Ascending aorta (tissue), 2 donors: ENCODE results near the gene ADRA1B. TPM values are rescaled to one million over a fixed set of nuclear protein-coding genes. Genes with fewer than 3 reads are reported as not detected.

Source experiments
- DNase-seq, 2 donors: peaks; one replicate each; pipeline ENCODE4 v3.0.0-alpha.2; 2019; ENCODE audit warnings: low spot score in 2 of 2
- H3K27ac ChIP-seq, 2 donors: fragments of 200-600 bp; sonication (generic); one replicate each; pipeline ENCODE4 v1.5.1; 2016 to 2017; ENCODE audit warnings: mild to moderate bottlenecking in 1 of 2
- H3K27me3 ChIP-seq: fragments of 200-600 bp; sonication (generic); one replicate; pipeline ENCODE4 v1.5.1; 2017
- H3K36me3 ChIP-seq, 2 donors: fragments of 200-600 bp; sonication (generic); one replicate each; pipeline ENCODE4 v1.5.1; 2016
- H3K4me1 ChIP-seq, 2 donors: fragments of 200-600 bp; sonication (generic); one replicate each; pipeline ENCODE4 v1.5.1; 2016 to 2017; ENCODE audit warnings: mild to moderate bottlenecking in 1 of 2
- H3K4me3 ChIP-seq, 2 donors: fragments of 200-600 bp; sonication (generic); one replicate each; pipeline ENCODE4 v1.5.1; 2016 to 2017; ENCODE audit warnings: mild to moderate bottlenecking in 1 of 2
- H3K9me3 ChIP-seq, 2 donors: fragments of 200-600 bp; sonication (generic); one replicate each; pipeline ENCODE4 v1.5.1; 2016
- CTCF ChIP-seq, 3 experiments: fragments of 200-600 bp in 2 of 3; fragments of 450-650 bp in 1 of 3; sonication (generic) in 2 of 3; IDR thresholded peaks; one replicate each; pipeline ENCODE4 v1.5.1; 2016 to 2019; ENCODE audit warnings: antibody characterized with exemption in 3 of 3, mild to moderate bottlenecking in 1 of 3, moderate library complexity in 1 of 3
- intact Hi-C: fragments of 100-400 bp; cut with DNase I; formaldehyde crosslinking; loops from one replicate; pipeline ENCODE4 v1.15.1; 2023
- total RNA-seq: library from RNA; depleted of rRNA; stranded (reverse); fragments of >200 nt; gene quantifications from one replicate; pipeline ENCODE4 v1.1.0, GENCODE V29; 2016

ADRA1B gene
- total RNA-seq, 1 donor from 2014 or later: 20.6 TPM

- Histone ChIP-seq H3K27ac (peak overlapping the region; percentile 93 to 94), H3K27me3 (no peaks in the 10 kb centered on the region), H3K4me1 (peaks cover 32 to 51% of the 10 kb centered on the region in 2 donors), H3K36me3 (no peaks in the 10 kb centered on the region), H3K9me3 (no peaks in the 10 kb centered on the region), H3K4me3 (no peak overlapping the region)
- no peak for DNase-seq
- no peak for TF ChIP-seq CTCF (IDR thresholded peaks at IDR 0.05)
- intact Hi-C loops: loop anchor here (10.0 kb wide), 2 partner anchors 49 to 329 kb away; no protein-coding TSS in a partner anchor
These were observed 2.8 kb upstream of the ADRA1B start for GRCh38 chr5:159913501-159913900.

DNA sequence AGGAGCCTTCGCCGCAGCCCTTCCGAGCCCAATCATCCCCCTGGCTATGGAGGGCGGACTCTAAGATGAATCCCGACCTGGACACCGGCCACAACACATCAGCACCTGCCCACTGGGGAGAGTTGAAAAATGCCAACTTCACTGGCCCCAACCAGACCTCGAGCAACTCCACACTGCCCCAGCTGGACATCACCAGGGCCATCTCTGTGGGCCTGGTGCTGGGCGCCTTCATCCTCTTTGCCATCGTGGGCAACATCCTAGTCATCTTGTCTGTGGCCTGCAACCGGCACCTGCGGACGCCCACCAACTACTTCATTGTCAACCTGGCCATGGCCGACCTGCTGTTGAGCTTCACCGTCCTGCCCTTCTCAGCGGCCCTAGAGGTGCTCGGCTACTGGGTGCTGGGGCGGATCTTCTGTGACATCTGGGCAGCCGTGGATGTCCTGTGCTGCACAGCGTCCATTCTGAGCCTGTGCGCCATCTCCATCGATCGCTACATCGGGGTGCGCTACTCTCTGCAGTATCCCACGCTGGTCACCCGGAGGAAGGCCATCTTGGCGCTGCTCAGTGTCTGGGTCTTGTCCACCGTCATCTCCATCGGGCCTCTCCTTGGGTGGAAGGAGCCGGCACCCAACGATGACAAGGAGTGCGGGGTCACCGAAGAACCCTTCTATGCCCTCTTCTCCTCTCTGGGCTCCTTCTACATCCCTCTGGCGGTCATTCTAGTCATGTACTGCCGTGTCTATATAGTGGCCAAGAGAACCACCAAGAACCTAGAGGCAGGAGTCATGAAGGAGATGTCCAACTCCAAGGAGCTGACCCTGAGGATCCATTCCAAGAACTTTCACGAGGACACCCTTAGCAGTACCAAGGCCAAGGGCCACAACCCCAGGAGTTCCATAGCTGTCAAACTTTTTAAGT is 819 bp downstream of the ADRA1B start:
- H3K27ac ChIP-seq: peak overlapping the region; percentile 93 to 94
- no peak for DNase-seq
- H3K36me3 ChIP-seq: no peaks in the 10 kb centered on the region
- peak overlapping the region; percentile 59 to 84 for H3K4me3 ChIP-seq
- intact Hi-C loops: loop anchor here (1.0 to 10.0 kb wide), 7 partner anchors 52 to 473 kb away; no protein-coding TSS in a partner anchor
- no peaks in the 10 kb centered on the region for H3K27me3 ChIP-seq
- H3K4me1 ChIP-seq: peaks cover 18 to 37% of the 10 kb centered on the region in 2 donors
- TF ChIP-seq CTCF (IDR thresholded peaks at IDR 0.05): peak in 2 of 3 experiments; percentile 5 to 14
- no peaks in the 10 kb centered on the region for H3K9me3 ChIP-seq

DNA sequence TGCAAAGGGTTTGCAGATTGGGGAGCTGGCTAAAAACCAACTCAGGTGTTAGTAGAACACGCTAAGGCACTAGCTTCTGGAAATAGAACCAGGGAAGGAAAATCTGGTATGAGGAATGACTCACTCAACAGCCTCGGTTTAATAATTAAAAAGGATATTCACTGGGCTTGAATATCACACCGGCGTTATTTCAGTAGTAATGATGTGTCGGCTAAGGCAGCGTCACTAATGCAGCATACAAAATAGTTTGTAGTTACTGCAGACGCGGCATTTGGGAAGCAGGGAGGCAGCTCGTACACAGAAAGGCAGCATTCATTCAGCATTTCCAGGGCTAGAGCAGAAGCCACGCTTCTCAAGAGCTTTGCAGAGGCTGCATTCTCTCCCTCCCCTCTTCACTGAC is 1.7 kb downstream of the ADRA1B start:
- intact Hi-C loops: loop anchor here (1.0 to 10.0 kb wide), 5 partner anchors 53 to 333 kb away; no protein-coding TSS in a partner anchor
- no peak for DNase-seq
- peak overlapping the region; percentile 93 to 94 for H3K27ac ChIP-seq
- no peak for TF ChIP-seq CTCF (IDR thresholded peaks at IDR 0.05)
- no peaks in the 10 kb centered on the region for H3K9me3 ChIP-seq
- H3K27me3 ChIP-seq: no peaks in the 10 kb centered on the region
- H3K4me3 ChIP-seq: peak overlapping the region; percentile 59 to 84
- H3K4me1 ChIP-seq: peaks cover 9 to 33% of the 10 kb centered on the region in 2 donors
- H3K36me3 ChIP-seq: no peaks in the 10 kb centered on the region

GRCh38 chr5:159921721-159922120 is 5.4 kb downstream of the ADRA1B start:
- no peak for DNase-seq
- H3K36me3 ChIP-seq: peaks cover 0 to 14% of the 10 kb centered on the region in 2 donors
- peak overlapping the region in 1 of 2 donors; percentile 20 for H3K27ac ChIP-seq
- H3K4me1 ChIP-seq: peaks cover 0 to 15% of the 10 kb centered on the region in 2 donors
- no peaks in the 10 kb centered on the region for H3K27me3 ChIP-seq
- no peak for TF ChIP-seq CTCF (IDR thresholded peaks at IDR 0.05)
- peak overlapping the region in 1 of 2 donors; percentile 84 for H3K4me3 ChIP-seq
- intact Hi-C loops: no loop called here
- no peaks in the 10 kb centered on the region for H3K9me3 ChIP-seq

GRCh38 chr5:159923008-159923407 is 6.7 kb downstream of the ADRA1B start:
- peaks cover 0 to 18% of the 10 kb centered on the region in 2 donors for H3K36me3 ChIP-seq
- no peaks in the 10 kb centered on the region for H3K9me3 ChIP-seq
- peaks cover 0 to 18% of the 10 kb centered on the region in 2 donors for H3K4me1 ChIP-seq
- H3K27ac ChIP-seq: no peak overlapping the region
- intact Hi-C loops: no loop called here
- no peak overlapping the region for H3K4me3 ChIP-seq
- TF ChIP-seq CTCF (IDR thresholded peaks at IDR 0.05): no peak
- H3K27me3 ChIP-seq: no peaks in the 10 kb centered on the region
- DNase-seq: no peak
